GM19023 (cell line): ENCODE measurements around the gene USP47.

Experiments used
- ATAC-seq: cut with Tn5 transposase; IDR thresholded peaks from one replicate; pipeline ENCODE4 v1.9.1; 2021; ENCODE audit warnings: mild to moderate bottlenecking, moderate library complexity; ENCODE audit not compliant: unreplicated experiment

Gene USP47

GRCh38 chr11:11965656-11966353, 124.0 kb downstream of the USP47 start:
- no peak for ATAC-seq

- no peak for ATAC-seq
Observed at GRCh38 chr11:11966354-11966741, 124.6 kb downstream of the USP47 start.

GRCh38 chr11:11966826-11967668, 125.3 kb downstream of the USP47 start:
- ATAC-seq: peak; percentile 95

DNA sequence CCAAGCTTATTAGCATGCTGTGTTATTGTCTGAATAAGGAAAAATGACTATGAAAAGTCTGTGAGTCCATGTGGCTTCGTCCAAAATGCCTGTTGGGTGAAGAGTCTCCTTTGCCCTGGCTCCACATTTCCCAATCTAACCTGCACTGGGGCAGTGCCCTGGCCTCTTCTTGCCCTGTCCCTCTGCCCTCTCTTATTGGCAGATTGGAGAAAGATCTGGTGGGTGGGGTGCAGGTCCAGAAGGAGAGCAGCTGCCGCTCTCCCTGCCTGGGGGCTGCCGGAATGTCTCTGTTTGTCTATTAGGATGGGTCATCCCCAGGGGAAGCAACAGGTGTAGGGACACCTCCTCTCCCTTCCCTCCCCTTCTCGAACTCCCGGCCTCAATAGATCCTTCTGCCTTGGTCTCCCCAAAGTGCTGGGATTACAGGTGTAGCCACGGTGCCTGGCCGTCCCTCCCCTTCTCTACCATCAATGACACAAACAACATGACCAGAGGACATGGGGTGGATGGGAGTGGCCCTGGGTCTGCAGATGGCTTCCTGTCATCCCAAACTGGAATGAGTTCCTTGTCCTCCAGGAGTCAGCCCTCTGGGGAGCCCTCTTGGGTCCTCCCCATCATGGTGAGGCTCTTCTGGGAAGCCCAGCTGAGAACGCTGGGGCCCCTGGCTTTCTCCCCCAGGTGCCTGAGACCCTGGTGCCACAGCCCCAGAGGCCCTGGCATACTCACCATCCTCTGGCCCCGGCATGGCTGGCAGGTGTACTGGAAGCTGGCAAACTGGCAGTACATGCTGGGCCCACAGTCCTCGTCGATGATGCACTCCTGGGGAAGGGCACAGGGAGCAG, 126.1 kb downstream of the USP47 start:
- ATAC-seq: no peak

DNA sequence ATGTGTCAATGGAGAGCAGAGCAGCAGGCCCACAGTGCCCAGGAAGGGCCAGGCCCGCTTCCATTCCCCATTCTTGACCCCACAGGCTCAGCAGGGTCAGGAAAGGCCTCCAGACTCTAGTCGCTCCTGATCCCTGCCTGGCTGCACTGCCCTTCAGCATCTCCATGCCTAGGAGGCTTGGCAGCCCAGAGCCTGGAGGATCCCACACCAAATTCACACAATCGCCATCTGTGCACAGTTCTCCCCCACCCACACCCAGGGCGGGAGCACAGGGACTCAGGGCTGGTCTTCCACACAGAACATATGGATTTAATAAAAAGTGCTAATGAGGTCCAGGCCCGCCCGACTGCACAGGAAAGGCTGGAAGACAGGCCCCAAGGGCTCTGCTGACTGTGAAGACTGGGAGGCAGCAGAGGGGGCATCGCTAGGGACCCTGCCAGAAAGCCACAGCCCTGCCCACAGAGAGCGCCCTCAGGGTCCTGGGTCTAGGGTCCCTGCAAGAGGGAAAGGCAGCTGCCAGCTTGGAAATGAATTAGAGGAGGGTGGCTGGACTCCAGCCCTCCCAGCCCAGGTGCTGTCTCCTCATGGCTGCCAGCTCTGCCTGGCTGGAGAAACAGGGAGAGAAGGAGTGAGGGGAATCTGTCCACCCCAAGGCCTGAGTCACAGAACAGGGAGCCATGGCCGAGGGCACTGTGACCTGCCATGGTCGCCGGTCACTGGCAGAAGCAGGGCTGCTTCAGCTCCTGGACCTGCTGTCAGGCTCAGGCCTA, 126.9 kb downstream of the USP47 start:
- no peak for ATAC-seq

DNA sequence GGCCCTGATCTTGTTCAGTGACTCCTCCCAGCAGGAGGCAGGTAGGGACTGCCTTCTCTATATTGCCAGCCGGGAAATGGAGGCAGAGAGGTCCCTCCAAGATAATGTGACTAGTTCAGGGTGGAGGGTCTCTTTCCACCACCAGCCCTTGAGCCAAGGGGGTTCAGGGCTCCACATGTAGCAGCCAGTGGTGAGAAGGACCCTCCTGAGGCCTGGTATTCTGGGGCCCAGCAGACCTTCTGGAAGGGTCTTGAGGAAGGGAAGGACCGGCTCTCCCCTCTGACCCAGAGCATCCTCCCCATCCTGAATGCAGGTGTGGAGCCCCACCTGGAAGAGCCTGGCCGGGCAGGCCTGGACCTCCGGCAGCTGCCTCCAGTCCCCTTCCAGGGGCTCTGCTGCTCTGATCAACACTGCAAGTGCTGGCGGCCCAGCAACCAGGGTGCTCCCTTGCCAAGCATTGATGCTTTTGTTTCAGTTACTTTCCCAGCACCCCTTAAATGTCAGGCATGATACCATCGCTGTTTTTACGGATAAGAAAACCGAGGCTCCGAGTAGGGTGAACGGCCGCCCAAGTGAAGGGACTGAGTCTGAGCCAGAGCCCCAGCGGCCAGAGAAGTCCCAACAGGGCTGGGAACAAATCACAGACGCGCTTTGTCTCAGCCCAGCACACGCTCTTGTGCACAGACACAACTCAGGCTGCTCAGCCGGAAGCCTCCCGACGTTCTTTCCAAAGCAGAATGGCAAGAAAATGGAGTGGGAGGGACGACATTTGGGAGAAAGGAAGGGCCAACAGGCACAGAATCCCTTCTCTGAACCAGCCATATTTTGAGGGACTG, 127.8 kb downstream of the USP47 start:
- ATAC-seq: no peak

DNA sequence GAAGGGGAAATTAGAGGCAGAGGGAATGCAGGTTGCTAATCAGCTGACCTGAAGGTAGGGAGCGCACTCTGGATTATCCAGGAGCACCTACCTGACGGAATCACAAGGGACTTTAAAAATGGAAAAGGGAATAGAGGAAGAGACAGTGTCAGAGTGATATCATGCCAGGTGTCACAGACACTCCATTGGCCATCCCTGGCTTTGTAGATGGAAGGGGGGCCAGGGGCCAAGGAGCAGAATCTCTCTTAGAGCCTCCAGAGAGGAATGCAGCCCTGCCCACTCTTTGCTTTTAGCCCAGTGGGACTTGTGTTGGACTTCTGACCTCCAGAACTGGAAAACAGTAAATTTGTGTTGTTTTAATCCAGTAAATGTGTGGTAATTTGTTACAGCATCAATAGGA, 128.8 kb downstream of the USP47 start:
- ATAC-seq: no peak

DNA sequence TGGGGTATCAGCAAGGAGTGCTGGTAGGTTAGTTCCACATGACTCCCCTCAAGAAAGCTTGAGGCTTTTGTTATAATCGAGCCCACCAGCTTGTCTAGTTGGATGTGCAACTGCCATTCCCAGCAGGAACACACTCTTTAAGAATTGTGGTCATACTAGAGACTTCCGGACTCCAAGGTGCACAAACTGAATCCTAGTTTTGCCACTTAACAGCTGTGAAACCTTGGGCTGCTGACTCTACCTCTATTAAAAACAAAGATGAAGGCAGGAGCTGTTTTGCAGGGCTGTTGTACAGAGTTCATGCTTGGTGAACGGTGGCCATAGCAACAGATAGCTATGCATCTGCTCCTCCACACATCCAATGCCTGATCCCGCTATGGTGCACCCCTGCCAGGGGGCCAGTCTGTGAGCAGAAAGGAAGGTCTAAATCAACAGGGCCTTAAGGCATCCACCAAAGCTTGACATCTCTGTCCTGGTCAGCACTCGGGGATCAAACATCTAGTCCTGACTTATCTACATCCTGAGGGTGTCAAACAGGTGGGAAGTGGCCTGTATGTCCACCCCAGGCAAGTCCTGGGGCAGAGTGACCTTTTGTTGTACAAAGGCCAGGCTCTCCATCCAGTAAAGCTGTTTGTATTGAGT, 130.3 kb downstream of the USP47 start:
- ATAC-seq: no peak

DNA sequence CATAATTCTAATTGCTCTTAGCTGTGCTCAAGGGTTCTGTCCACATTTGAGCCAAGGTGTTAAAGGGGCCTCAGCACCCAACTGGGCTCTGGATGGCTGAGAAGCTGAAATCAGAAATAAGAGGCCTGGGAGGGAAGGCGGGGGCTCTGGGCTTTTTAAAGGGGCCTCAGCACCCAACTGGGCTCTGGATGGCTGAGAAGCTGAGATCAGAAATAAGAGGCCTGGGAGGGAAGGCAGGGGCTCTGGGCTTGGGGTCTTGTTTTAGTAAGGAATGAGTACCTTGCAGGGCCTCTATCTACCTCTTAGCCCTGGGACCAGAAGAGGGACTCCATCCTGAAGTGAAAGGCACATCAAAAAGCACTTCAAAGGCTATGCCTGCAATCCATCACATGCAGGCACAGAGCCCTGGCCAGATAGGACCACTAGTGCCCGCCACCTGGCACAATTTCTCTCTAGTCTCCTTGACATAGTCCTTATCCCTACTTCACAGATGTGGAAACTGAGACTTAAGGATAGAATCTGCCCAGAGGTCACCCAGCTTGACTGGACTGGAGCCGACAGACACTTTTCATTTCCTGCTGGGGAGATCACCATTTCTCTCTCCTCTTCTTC, 131.1 kb downstream of the USP47 start:
- no peak for ATAC-seq

- no peak for ATAC-seq
Observed at GRCh38 chr11:11973361-11973800, 131.6 kb downstream of the USP47 start.

DNA sequence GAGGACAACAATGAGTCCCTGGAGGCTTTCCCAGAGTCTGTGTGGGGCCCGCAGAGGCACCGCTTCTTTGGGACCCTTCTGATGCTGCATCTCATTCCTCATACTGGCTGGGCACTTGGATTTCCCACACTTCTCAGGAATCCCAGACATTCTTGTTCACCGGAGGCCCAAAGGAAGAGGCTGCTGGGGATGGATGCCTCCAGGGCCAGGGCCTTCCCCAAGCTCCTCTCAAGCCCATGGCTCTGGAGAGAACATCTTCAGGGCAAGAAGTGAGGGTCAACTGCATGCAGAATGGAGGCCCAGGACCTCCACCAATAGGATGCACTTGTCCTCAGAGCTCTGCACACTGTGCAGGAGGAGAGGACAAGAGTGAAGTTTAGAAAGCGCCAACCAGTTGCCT, 132.1 kb downstream of the USP47 start:
- ATAC-seq: no peak

DNA sequence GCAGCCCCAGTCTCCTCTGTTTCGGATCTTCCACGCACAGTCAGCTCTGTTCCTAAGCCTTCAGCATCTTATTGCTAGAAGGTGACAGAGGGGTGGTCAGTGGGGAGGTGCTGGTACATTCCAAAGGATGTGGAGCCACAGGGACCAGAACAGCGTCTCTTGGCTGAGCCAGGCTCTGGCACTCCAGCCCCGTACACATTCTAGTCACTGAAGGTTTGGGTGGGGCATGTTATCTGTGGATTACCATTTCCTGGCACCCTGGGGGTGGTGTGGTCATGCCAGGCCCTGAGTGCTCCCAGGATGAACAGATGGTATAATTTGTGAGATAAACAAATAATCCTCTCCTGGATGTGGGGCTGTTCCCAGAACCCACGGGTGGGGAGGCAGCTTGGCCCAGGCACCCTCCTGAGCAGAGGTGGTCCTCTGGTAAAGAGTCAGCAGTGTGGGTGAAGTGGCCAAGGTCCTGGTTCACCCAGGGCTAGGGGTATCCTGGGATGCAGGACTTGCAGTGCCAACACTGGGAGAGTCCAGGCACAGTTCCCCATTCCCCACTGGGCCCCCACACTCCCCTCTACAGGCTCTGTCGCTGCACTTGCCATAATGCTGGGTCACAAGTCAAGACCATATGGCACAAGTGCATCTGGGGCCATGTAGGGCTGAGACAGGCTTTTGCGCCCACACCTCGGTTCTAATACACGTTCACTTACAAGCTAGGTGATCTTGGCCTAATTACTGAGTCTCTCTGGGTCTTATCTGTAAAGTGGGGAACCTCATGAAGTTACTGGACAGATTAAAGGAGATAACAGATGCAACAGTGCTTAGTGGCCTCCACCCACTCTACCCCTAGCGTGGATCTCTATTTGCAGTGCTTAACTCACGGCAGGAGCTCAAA, 133.7 kb downstream of the USP47 start:
- ATAC-seq: no peak

DNA sequence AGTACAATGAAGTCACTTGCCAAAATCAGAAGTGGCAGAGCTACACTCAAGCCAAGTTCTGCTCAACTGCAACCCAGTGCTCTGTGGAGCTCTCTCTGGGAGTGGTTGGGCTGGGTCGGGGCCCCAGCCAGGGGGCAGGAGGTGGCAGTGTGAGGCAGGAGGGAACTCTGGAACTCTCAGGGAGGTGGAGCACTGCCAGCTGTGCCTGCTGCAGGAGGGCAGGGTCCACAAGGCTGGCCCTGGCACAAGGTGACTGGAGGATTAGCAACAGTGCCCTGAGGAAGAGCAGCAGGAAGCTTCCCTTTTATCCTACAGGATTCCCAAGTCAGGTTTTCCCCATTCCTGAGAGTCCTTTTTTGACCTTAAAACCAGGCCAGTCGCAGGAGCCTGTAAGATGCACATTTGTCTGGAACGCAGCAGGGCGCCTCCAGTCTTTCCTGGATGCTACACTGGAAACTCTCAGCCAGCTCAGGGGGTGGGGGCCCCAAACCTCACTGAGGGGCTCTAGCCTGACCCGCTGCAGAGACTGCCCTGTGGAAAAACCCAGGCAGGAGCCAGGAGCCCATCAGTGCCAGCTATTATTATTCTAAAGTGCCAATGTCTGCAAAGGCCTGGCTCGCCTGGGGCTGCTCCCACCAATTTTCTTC, 134.8 kb downstream of the USP47 start:
- no peak for ATAC-seq

DNA sequence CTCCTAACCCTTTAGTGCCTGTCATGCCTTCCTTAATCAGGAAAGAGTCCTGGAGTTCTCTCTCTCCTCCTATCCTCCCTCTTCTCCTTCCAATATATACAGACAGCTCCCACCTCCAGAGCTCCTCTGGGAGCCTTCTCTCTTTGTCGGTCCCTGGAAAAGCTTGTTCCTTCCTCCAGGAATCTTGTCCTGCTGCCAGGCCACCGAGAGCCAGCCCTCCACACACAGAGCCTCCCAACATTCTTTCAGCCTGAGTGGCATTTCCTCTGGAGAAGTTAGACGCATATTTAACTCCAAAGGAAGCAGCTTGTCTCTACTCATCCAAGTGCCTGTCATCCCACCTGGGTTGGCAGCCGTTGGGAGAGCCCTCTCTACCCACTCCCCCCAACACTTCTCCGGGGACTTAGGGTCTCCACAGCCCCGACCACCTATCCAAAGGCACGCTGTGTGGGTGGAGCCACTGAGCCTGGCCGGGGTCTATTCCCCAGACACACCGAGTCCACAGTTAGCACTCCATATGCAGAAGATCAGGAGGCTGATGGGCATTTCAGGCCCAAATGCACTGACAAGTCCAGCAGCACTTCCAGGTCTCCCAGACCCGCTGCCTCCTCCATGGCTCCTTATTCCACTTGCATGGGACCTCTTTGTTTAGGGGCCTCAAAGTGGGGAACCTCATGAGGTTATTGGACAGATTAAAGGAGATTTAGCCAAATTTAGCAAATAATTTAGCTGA, 135.6 kb downstream of the USP47 start:
- no peak for ATAC-seq

GRCh38 chr11:11978098-11978637, 136.4 kb downstream of the USP47 start:
- no peak for ATAC-seq

- ATAC-seq: no peak
Observed at GRCh38 chr11:11978792-11979487, 137.2 kb downstream of the USP47 start.
